Measurements from ENCODE around the gene PRKAB2.
"Not testable (repeated sequence)": the region's sequence is repeated elsewhere in the genome, so short reads cannot be mapped to it uniquely, and the experiment has no call there.

The PRKAB2 gene

GRCh38 chr1:147109041-147109440 lies 63.2 kb downstream of the PRKAB2 start:
- DNase-seq (ENCODE audit: insufficient read length, low spot score) (no peak), FAIRE-seq (no peak)
- TF ChIP-seq POLR2A (IDR thresholded peaks at IDR 0.05; ENCODE audit: low read depth, low read length), result no peak

- FAIRE-seq; DNase-seq (ENCODE audit: insufficient read length, low spot score): not testable (repeated sequence)
These were observed 65.8 kb downstream of the PRKAB2 start for GRCh38 chr1:147106407-147106881.

- no peak for TF ChIP-seq POLR2A (IDR thresholded peaks at IDR 0.05; ENCODE audit: low read depth, low read length)
- FAIRE-seq, result no peak
These were observed 66.4 kb downstream of the PRKAB2 start for GRCh38 chr1:147105909-147106308.

More at GRCh38 chr1:147105909-147106308, 66.4 kb downstream of the PRKAB2 start:
- no peak for DNase-seq (ENCODE audit: insufficient read length, low spot score)

All from H54 (cell line).